ENCODE data around the gene SMCR8.

The SMCR8 gene

GRCh38 chr17:18364166-18364565 is 49.1 kb downstream of the SMCR8 start:
- no peak overlapping the region for H2AFZ ChIP-seq (ENCODE audit: low read length)
- H4K20me1 ChIP-seq (ENCODE audit: insufficient read depth, low read length) = no peaks in the 10 kb centered on the region
- H3K4me1 ChIP-seq (ENCODE audit: insufficient read depth, low read length, severe bottlenecking) = peaks cover 11% of the 10 kb centered on the region
- peaks cover 16% of the 10 kb centered on the region for H3K79me2 ChIP-seq (ENCODE audit: insufficient read depth, low read length)
- no peak overlapping the region for H3K27ac ChIP-seq (ENCODE audit: low read depth, low read length, poor library complexity, severe bottlenecking)
- H3K27me3 ChIP-seq (ENCODE audit: insufficient read depth, low read length) = no peaks in the 10 kb centered on the region
- TF ChIP-seq CTCF (IDR thresholded peaks at IDR 0.05; ENCODE audit: low read length) (no peak), EZH2 (IDR thresholded peaks at IDR 0.05; ENCODE audit: borderline replicate concordance, low read length) (no peak)
- no peak overlapping the region for H3K9ac ChIP-seq (ENCODE audit: low read length)
- H3K9me2 ChIP-seq (ENCODE audit: low read depth, low read length) = no peaks in the 10 kb centered on the region
- H3K4me2 ChIP-seq (ENCODE audit: low read length) = no peak overlapping the region
- no peaks in the 10 kb centered on the region for H3K9me3 ChIP-seq (ENCODE audit: low read length)
- H3K4me3 ChIP-seq (ENCODE audit: low read depth, low read length, poor library complexity, severe bottlenecking) = no peak overlapping the region
- H3F3A ChIP-seq (ENCODE audit: insufficient read depth, low read length) = no peaks in the 10 kb centered on the region
- peaks cover 8% of the 10 kb centered on the region; the same call in 1 of the 2 replicates for H3K36me3 ChIP-seq (ENCODE audit: insufficient read depth, low read length)

- Histone ChIP-seq H3K9me2 (ENCODE audit: low read depth, low read length) (no peaks in the 10 kb centered on the region), H3K27me3 (ENCODE audit: insufficient read depth, low read length) (peaks cover 8% of the 10 kb centered on the region; the same call in 1 of the 2 replicates), H3K9ac (ENCODE audit: low read length) (no peak overlapping the region)
Measured at GRCh38 chr17:18368946-18369345, 53.9 kb downstream of the SMCR8 start.

GRCh38 chr17:18370761-18371160 is 55.7 kb downstream of the SMCR8 start:
- H3K79me2 ChIP-seq (ENCODE audit: insufficient read depth, low read length) = no peaks in the 10 kb centered on the region
- H4K20me1 ChIP-seq (ENCODE audit: insufficient read depth, low read length) = no peaks in the 10 kb centered on the region
- H3K4me3 ChIP-seq (ENCODE audit: low read depth, low read length, poor library complexity, severe bottlenecking) = no peak overlapping the region
- H3K9ac ChIP-seq (ENCODE audit: low read length) = no peak overlapping the region
- no peak overlapping the region for H2AFZ ChIP-seq (ENCODE audit: low read length)
- TF ChIP-seq CTCF (IDR thresholded peaks at IDR 0.05; ENCODE audit: low read length) (no peak), EZH2 (IDR thresholded peaks at IDR 0.05; ENCODE audit: borderline replicate concordance, low read length) (no peak)
- H3K27ac ChIP-seq (ENCODE audit: low read depth, low read length, poor library complexity, severe bottlenecking) = no peak overlapping the region
- H3K9me2 ChIP-seq (ENCODE audit: low read depth, low read length) = no peaks in the 10 kb centered on the region
- H3K27me3 ChIP-seq (ENCODE audit: insufficient read depth, low read length) = peaks cover 8% of the 10 kb centered on the region; the same call in 1 of the 2 replicates
- H3K4me1 ChIP-seq (ENCODE audit: insufficient read depth, low read length, severe bottlenecking) = no peaks in the 10 kb centered on the region
- no peaks in the 10 kb centered on the region; the same call in 1 of the 2 replicates for H3K36me3 ChIP-seq (ENCODE audit: insufficient read depth, low read length)
- no peak overlapping the region for H3K4me2 ChIP-seq (ENCODE audit: low read length)
- no peaks in the 10 kb centered on the region for H3F3A ChIP-seq (ENCODE audit: insufficient read depth, low read length)
- 0 out of 2 replicates have a peak, but pooled peaks cover 4% of the 10 kb centered on the region for H3K9me3 ChIP-seq (ENCODE audit: low read length)

More at GRCh38 chr17:18368946-18369345, 53.9 kb downstream of the SMCR8 start:
- no peak overlapping the region for H3K27ac ChIP-seq (ENCODE audit: low read depth, low read length, poor library complexity, severe bottlenecking)
- no peak overlapping the region for H3K4me2 ChIP-seq (ENCODE audit: low read length)
- H3K36me3 ChIP-seq (ENCODE audit: insufficient read depth, low read length) = no peaks in the 10 kb centered on the region
- no peak for TF ChIP-seq CTCF (IDR thresholded peaks at IDR 0.05; ENCODE audit: low read length)
- TF ChIP-seq EZH2 (IDR thresholded peaks at IDR 0.05; ENCODE audit: borderline replicate concordance, low read length) = no peak
- H3K4me1 ChIP-seq (ENCODE audit: insufficient read depth, low read length, severe bottlenecking) = no peaks in the 10 kb centered on the region
- no peaks in the 10 kb centered on the region for H3F3A ChIP-seq (ENCODE audit: insufficient read depth, low read length)
- H3K9me3 ChIP-seq (ENCODE audit: low read length) = no peaks in the 10 kb centered on the region
- no peaks in the 10 kb centered on the region for H3K79me2 ChIP-seq (ENCODE audit: insufficient read depth, low read length)
- H2AFZ ChIP-seq (ENCODE audit: low read length) = no peak overlapping the region
- H3K4me3 ChIP-seq (ENCODE audit: low read depth, low read length, poor library complexity, severe bottlenecking) = no peak overlapping the region
- no peaks in the 10 kb centered on the region for H4K20me1 ChIP-seq (ENCODE audit: insufficient read depth, low read length)
